Measurements from ENCODE around the gene SRPRA. TPM values are rescaled to one million over a fixed set of nuclear protein-coding genes. Genes with fewer than 3 reads are reported as not detected.
A peak's percentile ranks its signal among the peaks of the same experiment; 100 is the strongest.

The SRPRA gene
- total RNA-seq (10 to 100 TPM; 33.4 to 84.0 TPM), polyA plus RNA-seq (ENCODE audit: insufficient read length in 2 of 2) (10 to 100 TPM; 55.3 to 69.9 TPM)
- long read RNA-seq, donor 1, transcript SRPRA-201 (14 exons, 3,069 nt): major isoform, 16 of 24 reads
- long read RNA-seq, donor 1, partial matches to known transcripts: 7 of 24 reads
- long read RNA-seq, donor 1, other reads (novel, unspliced or antisense): 0 of 24 reads
- long read RNA-seq, donor 2, partial matches to known transcripts: 0 of 3 reads
- long read RNA-seq, donor 2, other reads (novel, unspliced or antisense): 0 of 3 reads
- long read RNA-seq, donor 3, partial matches to known transcripts: 0 of 5 reads
- long read RNA-seq, donor 3, other reads (novel, unspliced or antisense): 0 of 5 reads
- long read RNA-seq, donor 4, transcript SRPRA-201 (14 exons, 3,069 nt): major isoform, 6 of 21 reads
- long read RNA-seq, donor 4, partial matches to known transcripts: 11 of 21 reads
- long read RNA-seq, donor 4, other reads (novel, unspliced or antisense): 0 of 21 reads

GRCh38 chr11:126268708-126269579 is at the start of gene SRPRA, which contains the start of gene FOXRED1:
SRPRA (minus strand) TSS chr11:126268895; CDS start chr11:126268804, 91 bp downstream.
FOXRED1 (plus strand) TSS chr11:126269154; CDS start chr11:126269207, 53 bp downstream.
- peak; percentile 90 to 99 (median 96) for DNase-seq (ENCODE audit: low read depth in 4 of 6, low spot score in 6 of 6)
- Histone ChIP-seq H3K4me1 (ENCODE audit: control insufficient read depth, insufficient read depth, low read length) (peaks cover 12% of the 10 kb centered on the region), H3K27me3 (ENCODE audit: control insufficient read depth, insufficient read depth, low read length) (no peaks in the 10 kb centered on the region), H3K27ac (ENCODE audit: low read depth, low read length) (peak within 1 kb of the TSS; percentile 90), H3K9me3 (ENCODE audit: control insufficient read depth, insufficient read depth, low read length) (no peaks in the 10 kb centered on the region), H3K36me3 (ENCODE audit: control insufficient read depth, insufficient read depth, low read length) (peaks cover 49% of the 10 kb centered on the region), H3K4me3 (ENCODE audit: low read depth, low read length) (peak within 1 kb of the TSS; percentile 98)
- WGBS (ENCODE audit: insufficient coverage): under 1% methylated on average over 63 of the region's 64 CpGs

DNA sequence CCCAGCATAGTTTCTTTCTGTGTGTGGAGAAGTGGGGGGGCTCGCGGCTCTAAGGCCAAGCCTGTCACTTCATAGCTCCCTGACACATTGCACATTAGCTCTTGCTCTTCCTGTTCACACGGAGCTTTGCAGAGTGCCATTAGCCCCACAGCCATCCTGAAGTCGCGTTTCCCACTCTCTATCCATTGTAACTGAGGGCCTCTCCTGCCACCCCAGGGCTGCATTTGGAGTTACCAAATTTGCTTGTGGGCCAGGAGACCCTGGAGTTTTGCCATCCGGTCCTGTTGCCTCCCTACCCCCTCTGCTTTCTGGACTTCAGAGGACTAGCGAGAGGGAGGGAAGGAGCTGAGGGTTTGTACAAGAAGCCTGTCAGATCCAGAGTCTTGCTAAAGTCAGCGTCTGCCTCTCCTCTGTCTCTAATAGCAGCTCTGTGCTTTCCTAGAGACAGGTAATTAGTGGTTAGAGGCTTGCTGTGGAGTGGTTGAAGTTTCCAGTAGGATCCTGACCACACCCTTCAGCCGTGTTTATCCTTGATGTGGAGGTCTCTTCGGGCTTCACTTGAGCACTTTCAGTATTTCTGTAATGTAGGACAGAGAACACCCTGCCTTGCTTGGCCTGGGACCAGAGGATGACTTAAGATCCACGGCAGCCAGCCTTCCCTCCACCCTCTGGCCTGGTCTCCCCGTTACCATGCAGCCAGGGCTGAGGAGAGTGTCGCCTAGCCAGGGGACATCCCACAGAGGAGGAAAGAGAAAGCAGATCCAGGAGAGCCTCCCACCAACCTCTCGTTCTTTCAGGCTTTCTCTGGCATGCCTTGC is 49.3 kb upstream of the SRPRA start:
- peak in 4 of 6 donors; percentile 6 to 84 (median 40) for DNase-seq (ENCODE audit: low read depth in 4 of 6, low spot score in 6 of 6)
- H3K9me3 ChIP-seq (ENCODE audit: control insufficient read depth, insufficient read depth, low read length): no peaks in the 10 kb centered on the region
- H3K27me3 ChIP-seq (ENCODE audit: control insufficient read depth, insufficient read depth, low read length): no peaks in the 10 kb centered on the region
- 60% methylated on average over 10 of the region's 14 CpGs for WGBS (ENCODE audit: insufficient coverage)
- peaks cover 22% of the 10 kb centered on the region for H3K4me1 ChIP-seq (ENCODE audit: control insufficient read depth, insufficient read depth, low read length)
- H3K4me3 ChIP-seq (ENCODE audit: low read depth, low read length): peak overlapping the region; percentile 3
- peak overlapping the region; percentile 64 for H3K27ac ChIP-seq (ENCODE audit: low read depth, low read length)
- H3K36me3 ChIP-seq (ENCODE audit: control insufficient read depth, insufficient read depth, low read length): peaks cover 4% of the 10 kb centered on the region

GRCh38 chr11:126317432-126317755 is 48.7 kb upstream of the SRPRA start:
- no peaks in the 10 kb centered on the region for H3K27me3 ChIP-seq (ENCODE audit: control insufficient read depth, insufficient read depth, low read length)
- H3K9me3 ChIP-seq (ENCODE audit: control insufficient read depth, insufficient read depth, low read length): no peaks in the 10 kb centered on the region
- DNase-seq (ENCODE audit: low read depth in 4 of 6, low spot score in 6 of 6): no peak
- peak overlapping the region; percentile 3 for H3K4me3 ChIP-seq (ENCODE audit: low read depth, low read length)
- peaks cover 22% of the 10 kb centered on the region for H3K4me1 ChIP-seq (ENCODE audit: control insufficient read depth, insufficient read depth, low read length)
- H3K36me3 ChIP-seq (ENCODE audit: control insufficient read depth, insufficient read depth, low read length): peaks cover 7% of the 10 kb centered on the region
- peak overlapping the region; percentile 64 for H3K27ac ChIP-seq (ENCODE audit: low read depth, low read length)
- WGBS (ENCODE audit: insufficient coverage): 13% methylated on average over 1 of the region's 1 CpG

- H3K4me3 ChIP-seq (ENCODE audit: low read depth, low read length): no peak overlapping the region
- H3K27ac ChIP-seq (ENCODE audit: low read depth, low read length): no peak overlapping the region
- peaks cover 6% of the 10 kb centered on the region for H3K36me3 ChIP-seq (ENCODE audit: control insufficient read depth, insufficient read depth, low read length)
- no peaks in the 10 kb centered on the region for H3K27me3 ChIP-seq (ENCODE audit: control insufficient read depth, insufficient read depth, low read length)
- WGBS (ENCODE audit: insufficient coverage): 100% methylated on average over 1 of the region's 5 CpGs
- DNase-seq (ENCODE audit: low read depth in 4 of 6, low spot score in 6 of 6): no peak
- H3K4me1 ChIP-seq (ENCODE audit: control insufficient read depth, insufficient read depth, low read length): peaks cover 23% of the 10 kb centered on the region
- H3K9me3 ChIP-seq (ENCODE audit: control insufficient read depth, insufficient read depth, low read length): no peaks in the 10 kb centered on the region
These were observed 45.1 kb upstream of the SRPRA start for GRCh38 chr11:126313826-126314225.

GRCh38 chr11:126312961-126313360 is 44.3 kb upstream of the SRPRA start:
- 82% methylated on average over 7 of the region's 8 CpGs for WGBS (ENCODE audit: insufficient coverage)

GRCh38 chr11:126311401-126312291 is 43.0 kb upstream of the SRPRA start:
- no peaks in the 10 kb centered on the region for H3K27me3 ChIP-seq (ENCODE audit: control insufficient read depth, insufficient read depth, low read length)
- H3K27ac ChIP-seq (ENCODE audit: low read depth, low read length): no peak overlapping the region
- H3K4me3 ChIP-seq (ENCODE audit: low read depth, low read length): no peak overlapping the region
- DNase-seq (ENCODE audit: low read depth in 4 of 6, low spot score in 6 of 6): no peak
- peaks cover 16% of the 10 kb centered on the region for H3K4me1 ChIP-seq (ENCODE audit: control insufficient read depth, insufficient read depth, low read length)
- H3K36me3 ChIP-seq (ENCODE audit: control insufficient read depth, insufficient read depth, low read length): peaks cover 6% of the 10 kb centered on the region
- WGBS (ENCODE audit: insufficient coverage): 98% methylated on average over 10 of the region's 14 CpGs
- H3K9me3 ChIP-seq (ENCODE audit: control insufficient read depth, insufficient read depth, low read length): no peaks in the 10 kb centered on the region

More at GRCh38 chr11:126312961-126313360, 44.3 kb upstream of the SRPRA start:
- H3K27ac ChIP-seq (ENCODE audit: low read depth, low read length): no peak overlapping the region
- no peak overlapping the region for H3K4me3 ChIP-seq (ENCODE audit: low read depth, low read length)
- peaks cover 6% of the 10 kb centered on the region for H3K36me3 ChIP-seq (ENCODE audit: control insufficient read depth, insufficient read depth, low read length)
- DNase-seq (ENCODE audit: low read depth in 4 of 6, low spot score in 6 of 6): no peak
- H3K27me3 ChIP-seq (ENCODE audit: control insufficient read depth, insufficient read depth, low read length): no peaks in the 10 kb centered on the region
- H3K9me3 ChIP-seq (ENCODE audit: control insufficient read depth, insufficient read depth, low read length): no peaks in the 10 kb centered on the region
- peaks cover 17% of the 10 kb centered on the region for H3K4me1 ChIP-seq (ENCODE audit: control insufficient read depth, insufficient read depth, low read length)

DNA sequence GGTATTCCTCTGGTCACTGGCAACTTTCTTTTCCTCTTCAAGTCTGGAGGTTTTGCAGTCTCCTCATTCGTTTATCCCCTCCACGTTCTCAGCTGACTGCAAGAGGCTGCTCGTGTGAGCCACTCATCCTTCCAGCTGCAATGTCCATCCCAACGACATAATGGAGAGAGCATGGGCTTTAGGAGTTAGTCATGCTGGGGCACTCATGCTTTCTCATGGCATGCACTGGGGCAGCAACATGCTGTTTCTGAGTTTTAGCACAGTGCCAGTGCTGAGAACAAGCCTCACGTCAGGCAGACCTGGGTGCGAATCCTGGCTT is 42.3 kb upstream of the SRPRA start:
- H3K36me3 ChIP-seq (ENCODE audit: control insufficient read depth, insufficient read depth, low read length): peaks cover 6% of the 10 kb centered on the region
- 95% methylated on average over 2 of the region's 6 CpGs for WGBS (ENCODE audit: insufficient coverage)
- H3K27me3 ChIP-seq (ENCODE audit: control insufficient read depth, insufficient read depth, low read length): no peaks in the 10 kb centered on the region
- H3K27ac ChIP-seq (ENCODE audit: low read depth, low read length): no peak overlapping the region
- H3K9me3 ChIP-seq (ENCODE audit: control insufficient read depth, insufficient read depth, low read length): no peaks in the 10 kb centered on the region
- no peak for DNase-seq (ENCODE audit: low read depth in 4 of 6, low spot score in 6 of 6)
- H3K4me1 ChIP-seq (ENCODE audit: control insufficient read depth, insufficient read depth, low read length): peaks cover 20% of the 10 kb centered on the region
- H3K4me3 ChIP-seq (ENCODE audit: low read depth, low read length): no peak overlapping the region

GRCh38 chr11:126310200-126310991 is 41.7 kb upstream of the SRPRA start:
- WGBS (ENCODE audit: insufficient coverage): 53% methylated on average over 8 of the region's 12 CpGs
- Histone ChIP-seq H3K36me3 (ENCODE audit: control insufficient read depth, insufficient read depth, low read length) (peaks cover 6% of the 10 kb centered on the region), H3K4me3 (ENCODE audit: low read depth, low read length) (no peak overlapping the region), H3K9me3 (ENCODE audit: control insufficient read depth, insufficient read depth, low read length) (no peaks in the 10 kb centered on the region), H3K4me1 (ENCODE audit: control insufficient read depth, insufficient read depth, low read length) (peaks cover 20% of the 10 kb centered on the region), H3K27me3 (ENCODE audit: control insufficient read depth, insufficient read depth, low read length) (no peaks in the 10 kb centered on the region), H3K27ac (ENCODE audit: low read depth, low read length) (no peak overlapping the region)
- peak in 4 of 6 donors; percentile 40 to 91 (median 78) for DNase-seq (ENCODE audit: low read depth in 4 of 6, low spot score in 6 of 6)

Measured in spinal cord (tissue), 10 donors.